ENCODE measurements around the gene CRIP1.

GRCh38 chr14:105503296-105503640 lies 16.6 kb downstream of the CRIP1 start:
- TF ChIP-seq CREB1 (CRISPR knock-in tag; IDR thresholded peaks at IDR 0.05; ENCODE audit: low read depth) (no peak), POLR2AphosphoS5 (IDR thresholded peaks at IDR 0.05; ENCODE audit: low read depth) (no peak), EZH2 (IDR thresholded peaks at IDR 0.05; ENCODE audit: low read depth, unreplicated experiment) (no peak), CTCF (conservative IDR thresholded peaks at IDR 0.05; ENCODE audit: low read depth in 2 of 2) (no peak), REST (IDR thresholded peaks at IDR 0.05; ENCODE audit: unreplicated experiment) (no peak), EZH2phosphoT487 (IDR thresholded peaks at IDR 0.05; ENCODE audit: unreplicated experiment) (no peak), ETS1 (IDR thresholded peaks at IDR 0.05) (no peak), JUNB (IDR thresholded peaks at IDR 0.05; ENCODE audit: unreplicated experiment) (no peak), STAT1 (IDR thresholded peaks at IDR 0.05; ENCODE audit: unreplicated experiment) (no peak), ZNF114 (CRISPR knock-in tag; IDR thresholded peaks at IDR 0.05) (no peak), ZNF462 (CRISPR knock-in tag; IDR thresholded peaks at IDR 0.05) (no peak), ZNF331 (CRISPR knock-in tag; IDR thresholded peaks at IDR 0.05; ENCODE audit: low read depth) (no peak), NANOG (IDR thresholded peaks at IDR 0.05; ENCODE audit: borderline replicate concordance) (no peak)

Data from GM23338 (cell line).